NB4 (cell line): ENCODE data around the gene SPATA2.
A peak's percentile ranks its signal among the peaks of the same experiment; 100 is the strongest.
"Not testable (repeated sequence)": the region's sequence is repeated elsewhere in the genome, so short reads cannot be mapped to it uniquely, and the experiment has no call there.

Source experiments
- DNase-seq: peaks from one replicate; pipeline ENCODE4 v3.0.0; 2010; ENCODE audit warnings: low read depth
- H3K4me3 ChIP-seq: one replicate; pipeline ENCODE4 v1.5.1; 2011; ENCODE audit warnings: mild to moderate bottlenecking, low read depth, low read length, moderate library complexity
- CTCF ChIP-seq: IDR thresholded peaks from one replicate; pipeline ENCODE4 v1.5.1; 2012; ENCODE audit warnings: low read depth, low read length
- MAX ChIP-seq: IDR thresholded peaks from 2 replicates; pipeline ENCODE4 v1.6.1; 2011; ENCODE audit warnings: low read depth, low read length
- MYC ChIP-seq: IDR thresholded peaks from 2 replicates; pipeline ENCODE4 v1.6.1; 2011; ENCODE audit warnings: low read depth, low read length
- POLR2A ChIP-seq: IDR thresholded peaks from 2 replicates; pipeline ENCODE4 v1.6.1; 2011; ENCODE audit warnings: mild to moderate bottlenecking; ENCODE audit not compliant: insufficient read length; ENCODE audit errors: extremely low read depth

Gene SPATA2

GRCh38 chr20:49863666-49864065 is 51.7 kb downstream of the SPATA2 start:
- no peak overlapping the region for H3K4me3 ChIP-seq
- no peak for DNase-seq
- no peak for TF ChIP-seq MYC
- no peak for TF ChIP-seq CTCF
- no peak for TF ChIP-seq MAX
- TF ChIP-seq POLR2A, result no peak

GRCh38 chr20:49862607-49863200 is 52.6 kb downstream of the SPATA2 start:
- TF ChIP-seq MAX, result 0 out of 2 replicates have a peak, but pooled peaks have one; percentile 10
- no peak for TF ChIP-seq POLR2A
- TF ChIP-seq MYC, result no peak
- no peak for TF ChIP-seq CTCF
- DNase-seq, result peak; percentile 64
- no peak overlapping the region for H3K4me3 ChIP-seq

- DNase-seq, H3K4me3 ChIP-seq: not testable (repeated sequence)
These were observed 54.1 kb downstream of the SPATA2 start for GRCh38 chr20:49861232-49861631.

- TF ChIP-seq CTCF (no peak), MYC (no peak), MAX (no peak), POLR2A (no peak)
- no peak overlapping the region for H3K4me3 ChIP-seq
- DNase-seq, result no peak
These were observed 55.5 kb downstream of the SPATA2 start for GRCh38 chr20:49859807-49860206.

GRCh38 chr20:49859011-49859410 is 56.3 kb downstream of the SPATA2 start:
- TF ChIP-seq MAX (no peak), MYC (no peak), CTCF (no peak), POLR2A (no peak)
- DNase-seq, result no peak
- H3K4me3 ChIP-seq, result no peak overlapping the region

- DNase-seq, result no peak
- H3K4me3 ChIP-seq, result no peak overlapping the region
- TF ChIP-seq CTCF (no peak), POLR2A (no peak), MAX (no peak), MYC (no peak)
These were observed 57.2 kb downstream of the SPATA2 start for GRCh38 chr20:49858076-49858585.
